GM18951 (cell line): ENCODE measurements around the gene RIT2.
"Not testable (repeated sequence)": the region's sequence is repeated elsewhere in the genome, so short reads cannot be mapped to it uniquely, and the experiment has no call there.

Source experiments
- POLR2A ChIP-seq: IDR thresholded peaks from 4 replicates; pipeline ENCODE4 v1.6.1; 2011; ENCODE audit warnings: mild to moderate bottlenecking; ENCODE audit not compliant: insufficient read length, insufficient read depth; ENCODE audit errors: extremely low read depth
- in situ Hi-C: fragments of 300-500 bp; cut with MboI; formaldehyde crosslinking; loops from one replicate; pipeline ENCODE4 v1.12.0; 2022; ENCODE audit warnings: low sequenced_read_pairs, mixed read lengths, inconsistent platforms; ENCODE audit not compliant: unreplicated experiment

Gene RIT2

GRCh38 chr18:42756214-42756613 is 359.3 kb downstream of the RIT2 start:
- in situ Hi-C loops: no loop called here

GRCh38 chr18:42752916-42753315 is 362.6 kb downstream of the RIT2 start:
- in situ Hi-C loops: no loop called here
- no peak for TF ChIP-seq POLR2A

More at GRCh38 chr18:42756214-42756613, 359.3 kb downstream of the RIT2 start:
- TF ChIP-seq POLR2A: no peak

- in situ Hi-C loops: no loop called here
- TF ChIP-seq POLR2A: no peak
These were observed 368.7 kb downstream of the RIT2 start for GRCh38 chr18:42746794-42747193.

GRCh38 chr18:42745931-42746330 is 369.6 kb downstream of the RIT2 start:
- TF ChIP-seq POLR2A: no peak
- in situ Hi-C loops: no loop called here

GRCh38 chr18:42745171-42745570 is 370.3 kb downstream of the RIT2 start:
- in situ Hi-C loops: no loop called here
- no peak for TF ChIP-seq POLR2A

GRCh38 chr18:42743373-42744138 is 371.9 kb downstream of the RIT2 start:
- TF ChIP-seq POLR2A: no peak
- in situ Hi-C loops: no loop called here

GRCh38 chr18:42742969-42743368 is 372.5 kb downstream of the RIT2 start:
- no peak for TF ChIP-seq POLR2A
- in situ Hi-C loops: no loop called here

- in situ Hi-C loops: no loop called here
- no peak for TF ChIP-seq POLR2A
These were observed 373.0 kb downstream of the RIT2 start for GRCh38 chr18:42742474-42742873.

GRCh38 chr18:42741805-42742347 is 373.6 kb downstream of the RIT2 start:
- in situ Hi-C loops: not testable (repeated sequence)

GRCh38 chr18:42741299-42741698 is 374.2 kb downstream of the RIT2 start:
- in situ Hi-C loops: not testable (repeated sequence)

GRCh38 chr18:42736074-42736473 is 379.4 kb downstream of the RIT2 start:
- in situ Hi-C loops: no loop called here
- TF ChIP-seq POLR2A: no peak

- no peak for TF ChIP-seq POLR2A
- in situ Hi-C loops: no loop called here
These were observed 381.0 kb downstream of the RIT2 start for GRCh38 chr18:42734520-42734919.

GRCh38 chr18:42730272-42730671 is 385.2 kb downstream of the RIT2 start:
- in situ Hi-C loops: no loop called here
- no peak for TF ChIP-seq POLR2A

GRCh38 chr18:42719221-42719620 is 396.3 kb downstream of the RIT2 start:
- TF ChIP-seq POLR2A: no peak
- in situ Hi-C loops: no loop called here
